ENCODE measurements around the gene ZNF628.

ZNF628 gene

DNA sequence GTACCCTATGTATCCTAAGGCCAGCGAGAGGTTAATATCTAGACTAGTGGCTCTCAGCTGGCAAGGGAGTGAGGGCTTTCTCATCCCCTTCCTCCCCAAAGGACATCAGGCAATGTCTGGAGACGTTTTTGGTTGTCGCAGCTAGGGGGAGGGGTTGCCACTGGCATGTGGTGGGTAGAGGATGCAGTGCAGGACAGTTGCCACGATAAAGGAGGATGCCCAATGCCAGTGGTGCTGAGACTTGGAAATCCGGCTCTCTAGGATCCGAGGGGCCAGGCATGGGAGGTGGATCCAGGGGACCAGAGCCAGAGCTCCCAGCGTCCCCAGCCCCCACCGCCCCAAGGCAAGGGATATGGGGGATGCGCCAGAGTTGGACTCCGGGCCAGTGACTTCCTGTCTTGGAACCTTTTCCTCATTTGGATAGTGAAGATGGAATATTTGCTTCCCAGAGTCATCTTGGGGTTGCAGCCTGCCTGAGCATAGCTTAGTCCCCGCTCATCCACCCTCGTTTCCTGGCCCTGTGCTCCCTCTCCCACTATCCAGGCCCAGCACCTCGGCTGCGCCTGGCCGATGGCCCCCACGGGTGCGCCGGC is 16.7 kb downstream of the ZNF628 start:
- TF ChIP-seq CTCF (IDR thresholded peaks at IDR 0.05; ENCODE audit: low read depth, low read length, poor library complexity, severe bottlenecking) (no peak), EZH2phosphoT487 (IDR thresholded peaks at IDR 0.05; ENCODE audit: borderline replicate concordance, low read length) (no peak)
- H3K4me3 ChIP-seq (ENCODE audit: low read length): no peak overlapping the region
- H3K9me3 ChIP-seq (ENCODE audit: control insufficient read depth, insufficient read depth, low read length): no peaks in the 10 kb centered on the region
- H3K27me3 ChIP-seq (ENCODE audit: control insufficient read depth, low read length): no peaks in the 10 kb centered on the region
- no peaks in the 10 kb centered on the region for H3K9me2 ChIP-seq (replicated peaks; ENCODE audit: control insufficient read depth, low read length)
- H3F3A ChIP-seq (ENCODE audit: control insufficient read depth, insufficient read depth): no peaks in the 10 kb centered on the region
- no peaks in the 10 kb centered on the region; the same call in 1 of the 2 replicates for H3K4me1 ChIP-seq (ENCODE audit: control insufficient read depth, low read length)
- no peaks in the 10 kb centered on the region for H3K36me3 ChIP-seq (ENCODE audit: control insufficient read depth, low read length)
- no peaks in the 10 kb centered on the region for H3K79me2 ChIP-seq (ENCODE audit: control insufficient read depth, low read length)
- no peak overlapping the region for H3K27ac ChIP-seq (ENCODE audit: low read depth, low read length)
- H4K20me1 ChIP-seq (ENCODE audit: control insufficient read depth, insufficient read depth, low read depth, low read length): no peaks in the 10 kb centered on the region
- no peak overlapping the region for H3K4me2 ChIP-seq (ENCODE audit: low read length)

DNA sequence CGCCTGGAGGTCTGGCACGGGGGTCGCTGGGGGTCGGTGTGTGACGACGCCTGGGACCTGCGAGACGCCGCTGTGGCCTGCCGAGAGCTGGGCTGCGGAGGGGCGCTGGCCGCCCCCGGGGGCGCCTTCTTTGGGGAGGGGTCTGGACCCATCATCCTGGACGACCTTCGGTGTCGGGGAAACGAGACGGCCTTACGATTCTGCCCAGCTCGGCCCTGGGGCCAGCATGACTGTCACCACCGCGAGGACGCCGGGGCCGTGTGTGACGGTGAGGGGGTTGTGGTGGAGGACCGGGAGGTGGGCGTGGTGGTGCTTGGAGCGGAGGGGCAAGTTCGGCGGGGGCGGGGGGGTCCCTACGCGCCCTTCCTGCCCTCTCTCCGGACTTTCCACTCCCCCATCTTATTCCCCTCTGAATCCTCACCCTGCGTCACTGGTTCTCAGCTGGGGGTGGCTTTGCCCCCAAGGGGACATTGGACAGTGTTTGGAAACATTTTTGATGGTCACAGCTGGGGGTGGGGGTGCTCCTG is 17.3 kb downstream of the ZNF628 start:
- Histone ChIP-seq H3K27ac (ENCODE audit: low read depth, low read length) (no peak overlapping the region), H3K79me2 (ENCODE audit: control insufficient read depth, low read length) (no peaks in the 10 kb centered on the region), H3K27me3 (ENCODE audit: control insufficient read depth, low read length) (no peaks in the 10 kb centered on the region), H3K4me2 (ENCODE audit: low read length) (no peak overlapping the region), H3K9me2 (replicated peaks; ENCODE audit: control insufficient read depth, low read length) (no peaks in the 10 kb centered on the region), H3K36me3 (ENCODE audit: control insufficient read depth, low read length) (no peaks in the 10 kb centered on the region), H3K9me3 (ENCODE audit: control insufficient read depth, insufficient read depth, low read length) (no peaks in the 10 kb centered on the region), H4K20me1 (ENCODE audit: control insufficient read depth, insufficient read depth, low read depth, low read length) (no peaks in the 10 kb centered on the region), H3F3A (ENCODE audit: control insufficient read depth, insufficient read depth) (no peaks in the 10 kb centered on the region), H3K4me3 (ENCODE audit: low read length) (no peak overlapping the region), H3K4me1 (ENCODE audit: control insufficient read depth, low read length) (no peaks in the 10 kb centered on the region)
- no peak for TF ChIP-seq CTCF (IDR thresholded peaks at IDR 0.05; ENCODE audit: low read depth, low read length, poor library complexity, severe bottlenecking)
- no peak for TF ChIP-seq EZH2phosphoT487 (IDR thresholded peaks at IDR 0.05; ENCODE audit: borderline replicate concordance, low read length)

- TF ChIP-seq CTCF (IDR thresholded peaks at IDR 0.05; ENCODE audit: low read depth, low read length, poor library complexity, severe bottlenecking) (no peak), EZH2phosphoT487 (IDR thresholded peaks at IDR 0.05; ENCODE audit: borderline replicate concordance, low read length) (no peak)
- Histone ChIP-seq H3K9me3 (ENCODE audit: control insufficient read depth, insufficient read depth, low read length) (no peaks in the 10 kb centered on the region), H3K36me3 (ENCODE audit: control insufficient read depth, low read length) (no peaks in the 10 kb centered on the region), H3K9me2 (replicated peaks; ENCODE audit: control insufficient read depth, low read length) (no peaks in the 10 kb centered on the region), H3K27me3 (ENCODE audit: control insufficient read depth, low read length) (no peaks in the 10 kb centered on the region), H3K4me1 (ENCODE audit: control insufficient read depth, low read length) (no peaks in the 10 kb centered on the region), H3F3A (ENCODE audit: control insufficient read depth, insufficient read depth) (no peaks in the 10 kb centered on the region), H3K4me2 (ENCODE audit: low read length) (no peak overlapping the region), H4K20me1 (ENCODE audit: control insufficient read depth, insufficient read depth, low read depth, low read length) (no peaks in the 10 kb centered on the region), H3K79me2 (ENCODE audit: control insufficient read depth, low read length) (no peaks in the 10 kb centered on the region), H3K27ac (ENCODE audit: low read depth, low read length) (no peak overlapping the region), H3K4me3 (ENCODE audit: low read length) (no peak overlapping the region)
Observed at GRCh38 chr19:55494172-55494761, 17.9 kb downstream of the ZNF628 start.

Measured in DOHH2 (cell line).